HepG2 (cell line): ENCODE measurements around the gene ZPR1. TPM values are rescaled to one million over a fixed set of nuclear protein-coding genes. Genes with fewer than 3 reads are reported as not detected.

Experiments
- ATF7-NPFF ChIP-seq: sonication (generic); formaldehyde crosslinking; IDR thresholded peaks from 2 replicates; pipeline ENCODE4 v1.8.1; 2023; ENCODE audit warnings: mild to moderate bottlenecking, low read depth, missing genetic modification reagents, moderate library complexity
- MLLT10 ChIP-seq: sonication (generic); formaldehyde crosslinking; IDR thresholded peaks from 2 replicates; pipeline ENCODE4 v1.4.0; 2020; ENCODE audit warnings: missing genetic modification reagents
- PITX1 ChIP-seq: sonication (generic); formaldehyde crosslinking; IDR thresholded peaks from 2 replicates; pipeline ENCODE4 v1.5.1; 2020; ENCODE audit warnings: mild to moderate bottlenecking, missing genetic modification reagents
- RCOR2 ChIP-seq: IDR thresholded peaks from 2 replicates; pipeline ENCODE4 v1.6.1; 2016; ENCODE audit warnings: missing biosample characterization, missing genetic modification reagents
- SMAD9 ChIP-seq: sonication (generic); formaldehyde crosslinking; IDR thresholded peaks from 2 replicates; pipeline ENCODE4 v1.5.1; 2020; ENCODE audit warnings: mild to moderate bottlenecking, missing genetic modification reagents
- ZNF253 ChIP-seq: sonication (generic); formaldehyde crosslinking; IDR thresholded peaks from 2 replicates; pipeline ENCODE4 v1.8.0; 2022; ENCODE audit warnings: mild to moderate bottlenecking, missing genetic modification reagents, borderline replicate concordance
- ZNF501 ChIP-seq: sonication (generic); formaldehyde crosslinking; IDR thresholded peaks from 2 replicates; pipeline ENCODE4 v1.5.1; 2020; ENCODE audit warnings: mild to moderate bottlenecking, moderate library complexity, missing genetic modification reagents
- ZSCAN21 ChIP-seq: sonication (generic); formaldehyde crosslinking; IDR thresholded peaks from 2 replicates; pipeline ENCODE4 v1.8.0; 2022; ENCODE audit warnings: mild to moderate bottlenecking, missing genetic modification reagents, moderate library complexity, borderline replicate concordance
- polyA plus RNA-seq, 8 experiments: library from polyadenylated mRNA; depleted of rRNA in 3 of 8; stranded (reverse) in 7 of 8; unstranded in 1 of 8; fragments of >200 nt; fragmentation: Illumina TruSeq in 4 of 8; extraction: Trizol in 4 of 8; gene quantifications; 2 replicates each; pipeline versions ENCODE4 v1.2.1 to v1.2.3, GENCODE V29; 2011 to 2016; ENCODE audit warnings: low read depth in 4 of 8, missing spikeins in 1 of 8, mixed read lengths in 1 of 8; ENCODE audit not compliant: insufficient read depth in 1 of 8
- total RNA-seq, 5 experiments: library from RNA; depleted of rRNA; stranded (reverse); fragments of >200 nt; fragmentation: Illumina TruSeq; extraction: Trizol; gene quantifications; 2 replicates each; pipeline ENCODE4 v1.2.3, GENCODE V29; 2016; ENCODE audit warnings: low read depth in 1 of 5
- TF ChIP-seq, protein P1 (sequence below), 2 experiments: IDR thresholded peaks; 2 replicates each; pipeline ENCODE4 v1.6.1; 2011 to 2012; ENCODE audit warnings: low read length in 2 of 2, borderline replicate concordance in 1 of 2, low read depth in 1 of 2, mild to moderate bottlenecking in 1 of 2, moderate library complexity in 1 of 2
- TF ChIP-seq, protein P2 (sequence below): IDR thresholded peaks from 2 replicates; pipeline ENCODE4 v1.6.1; 2016; ENCODE audit warnings: missing biosample characterization, missing genetic modification reagents, low read depth
- TF ChIP-seq, protein P3 (sequence below), 2 experiments: sonication (generic) in 1 of 2; formaldehyde crosslinking in 1 of 2; IDR thresholded peaks; 2 replicates each; pipeline versions ENCODE4 v1.4.0 to v1.6.1; 2016 to 2020; ENCODE audit warnings: borderline replicate concordance in 1 of 2, low read depth in 1 of 2, mild to moderate bottlenecking in 1 of 2, missing genetic modification reagents in 1 of 2
- TF ChIP-seq, protein P4 (sequence below): sonication (generic); formaldehyde crosslinking; IDR thresholded peaks from 2 replicates; pipeline ENCODE4 v1.5.1; 2020; ENCODE audit warnings: missing genetic modification reagents, mild to moderate bottlenecking, borderline replicate concordance
- TF ChIP-seq, protein P5 (sequence below): sonication (generic); formaldehyde crosslinking; IDR thresholded peaks from 2 replicates; pipeline ENCODE4 v1.5.1; 2020; ENCODE audit warnings: mild to moderate bottlenecking, missing genetic modification reagents, borderline replicate concordance

Gene ZPR1
- total and polyA plus RNA-seq, 2 of the 13 experiments (the other 11 are each of a cell fraction or from before 2014, with no cell fraction given): 40.0 to 79.3 TPM

DNA sequence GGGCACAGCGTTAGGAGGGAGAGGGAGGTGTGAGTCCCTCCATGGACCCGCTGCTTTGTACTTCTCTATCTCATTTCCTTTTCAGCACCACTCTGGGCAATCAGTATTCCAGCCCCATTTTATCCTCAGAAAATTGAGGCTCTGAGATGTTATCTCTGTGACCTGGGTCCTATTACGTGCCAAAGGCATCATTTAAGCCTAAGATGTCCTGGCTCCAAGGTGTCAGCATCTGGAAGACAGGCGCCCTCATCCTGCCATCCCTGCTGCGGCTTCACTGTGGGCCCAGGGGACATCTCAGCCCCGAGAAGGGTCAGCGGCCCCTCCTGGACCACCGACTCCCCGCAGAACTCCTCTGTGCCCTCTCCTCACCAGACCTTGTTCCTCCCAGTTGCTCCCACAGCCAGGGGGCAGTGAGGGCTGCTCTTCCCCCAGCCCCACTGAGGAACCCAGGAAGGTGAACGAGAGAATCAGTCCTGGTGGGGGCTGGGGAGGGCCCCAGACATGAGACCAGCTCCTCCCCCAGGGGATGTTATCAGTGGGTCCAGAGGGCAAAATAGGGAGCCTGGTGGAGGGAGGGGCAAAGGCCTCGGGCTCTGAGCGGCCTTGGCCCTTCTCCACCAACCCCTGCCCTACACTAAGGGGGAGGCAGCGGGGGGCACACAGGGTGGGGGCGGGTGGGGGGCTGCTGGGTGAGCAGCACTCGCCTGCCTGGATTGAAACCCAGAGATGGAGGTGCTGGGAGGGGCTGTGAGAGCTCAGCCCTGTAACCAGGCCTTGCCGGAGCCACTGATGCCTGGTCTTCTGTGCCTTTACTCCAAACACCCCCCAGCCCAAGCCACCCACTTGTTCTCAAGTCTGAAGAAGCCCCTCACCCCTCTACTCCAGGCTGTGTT, 41.1 kb upstream of the ZPR1 start (continued):
- TF ChIP-seq ZNF501 (0 out of 2 replicates have a peak, but pooled peaks have one; percentile 58), MLLT10 (CRISPR knock-in tag) (no peak), SMAD9 (CRISPR knock-in tag) (no peak), PITX1 (peak; percentile 88; the same call in 1 of the 2 replicates), ZSCAN21 (CRISPR knock-in tag) (peak; percentile 89; the same call in 1 of the 2 replicates), RCOR2 (CRISPR knock-in tag) (peak; percentile 43; the same call in 1 of the 2 replicates), ATF7-NPFF (no peak), ZNF253 (CRISPR knock-in tag) (no peak)
- TF ChIP-seq, protein P1, sequence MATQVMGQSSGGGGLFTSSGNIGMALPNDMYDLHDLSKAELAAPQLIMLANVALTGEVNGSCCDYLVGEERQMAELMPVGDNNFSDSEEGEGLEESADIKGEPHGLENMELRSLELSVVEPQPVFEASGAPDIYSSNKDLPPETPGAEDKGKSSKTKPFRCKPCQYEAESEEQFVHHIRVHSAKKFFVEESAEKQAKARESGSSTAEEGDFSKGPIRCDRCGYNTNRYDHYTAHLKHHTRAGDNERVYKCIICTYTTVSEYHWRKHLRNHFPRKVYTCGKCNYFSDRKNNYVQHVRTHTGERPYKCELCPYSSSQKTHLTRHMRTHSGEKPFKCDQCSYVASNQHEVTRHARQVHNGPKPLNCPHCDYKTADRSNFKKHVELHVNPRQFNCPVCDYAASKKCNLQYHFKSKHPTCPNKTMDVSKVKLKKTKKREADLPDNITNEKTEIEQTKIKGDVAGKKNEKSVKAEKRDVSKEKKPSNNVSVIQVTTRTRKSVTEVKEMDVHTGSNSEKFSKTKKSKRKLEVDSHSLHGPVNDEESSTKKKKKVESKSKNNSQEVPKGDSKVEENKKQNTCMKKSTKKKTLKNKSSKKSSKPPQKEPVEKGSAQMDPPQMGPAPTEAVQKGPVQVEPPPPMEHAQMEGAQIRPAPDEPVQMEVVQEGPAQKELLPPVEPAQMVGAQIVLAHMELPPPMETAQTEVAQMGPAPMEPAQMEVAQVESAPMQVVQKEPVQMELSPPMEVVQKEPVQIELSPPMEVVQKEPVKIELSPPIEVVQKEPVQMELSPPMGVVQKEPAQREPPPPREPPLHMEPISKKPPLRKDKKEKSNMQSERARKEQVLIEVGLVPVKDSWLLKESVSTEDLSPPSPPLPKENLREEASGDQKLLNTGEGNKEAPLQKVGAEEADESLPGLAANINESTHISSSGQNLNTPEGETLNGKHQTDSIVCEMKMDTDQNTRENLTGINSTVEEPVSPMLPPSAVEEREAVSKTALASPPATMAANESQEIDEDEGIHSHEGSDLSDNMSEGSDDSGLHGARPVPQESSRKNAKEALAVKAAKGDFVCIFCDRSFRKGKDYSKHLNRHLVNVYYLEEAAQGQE (IDR thresholded peaks at IDR 0.05; ENCODE audit: borderline replicate concordance in 1 of 2, low read depth in 1 of 2, low read length in 2 of 2): 0 out of 4 replicates have a peak, but pooled peaks of 1 of the 2 experiments have one; percentile 51
- TF ChIP-seq, protein P2, sequence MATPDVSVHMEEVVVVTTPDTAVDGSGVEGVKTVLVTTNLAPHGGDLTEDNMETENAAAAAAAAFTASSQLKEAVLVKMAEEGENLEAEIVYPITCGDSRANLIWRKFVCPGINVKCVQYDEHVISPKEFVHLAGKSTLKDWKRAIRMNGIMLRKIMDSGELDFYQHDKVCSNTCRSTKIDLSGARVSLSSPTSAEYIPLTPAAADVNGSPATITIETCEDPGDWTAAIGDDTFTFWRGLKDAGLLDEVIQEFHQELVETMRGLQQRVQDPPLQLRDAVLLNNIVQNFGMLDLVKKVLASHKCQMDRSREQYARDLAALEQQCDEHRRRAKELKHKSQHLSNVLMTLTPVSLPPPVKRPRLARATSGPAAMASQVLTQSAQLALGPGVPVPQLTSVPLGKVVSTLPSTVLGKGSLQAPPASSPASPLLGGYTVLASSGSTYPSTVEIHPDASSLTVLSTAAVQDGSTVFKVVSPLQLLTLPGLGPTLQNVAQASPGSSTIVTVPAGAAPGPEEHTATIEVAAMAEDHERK (CRISPR knock-in tag): no peak
- TF ChIP-seq, protein P3, sequence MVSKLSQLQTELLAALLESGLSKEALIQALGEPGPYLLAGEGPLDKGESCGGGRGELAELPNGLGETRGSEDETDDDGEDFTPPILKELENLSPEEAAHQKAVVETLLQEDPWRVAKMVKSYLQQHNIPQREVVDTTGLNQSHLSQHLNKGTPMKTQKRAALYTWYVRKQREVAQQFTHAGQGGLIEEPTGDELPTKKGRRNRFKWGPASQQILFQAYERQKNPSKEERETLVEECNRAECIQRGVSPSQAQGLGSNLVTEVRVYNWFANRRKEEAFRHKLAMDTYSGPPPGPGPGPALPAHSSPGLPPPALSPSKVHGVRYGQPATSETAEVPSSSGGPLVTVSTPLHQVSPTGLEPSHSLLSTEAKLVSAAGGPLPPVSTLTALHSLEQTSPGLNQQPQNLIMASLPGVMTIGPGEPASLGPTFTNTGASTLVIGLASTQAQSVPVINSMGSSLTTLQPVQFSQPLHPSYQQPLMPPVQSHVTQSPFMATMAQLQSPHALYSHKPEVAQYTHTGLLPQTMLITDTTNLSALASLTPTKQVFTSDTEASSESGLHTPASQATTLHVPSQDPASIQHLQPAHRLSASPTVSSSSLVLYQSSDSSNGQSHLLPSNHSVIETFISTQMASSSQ (IDR thresholded peaks at IDR 0.05; ENCODE audit: low read depth): peak; percentile 41; the same call in 1 of the 2 replicates
- TF ChIP-seq, protein P3 (CRISPR knock-in tag; IDR thresholded peaks at IDR 0.05; ENCODE audit: borderline replicate concordance): peak; percentile 82
- TF ChIP-seq, protein P4, sequence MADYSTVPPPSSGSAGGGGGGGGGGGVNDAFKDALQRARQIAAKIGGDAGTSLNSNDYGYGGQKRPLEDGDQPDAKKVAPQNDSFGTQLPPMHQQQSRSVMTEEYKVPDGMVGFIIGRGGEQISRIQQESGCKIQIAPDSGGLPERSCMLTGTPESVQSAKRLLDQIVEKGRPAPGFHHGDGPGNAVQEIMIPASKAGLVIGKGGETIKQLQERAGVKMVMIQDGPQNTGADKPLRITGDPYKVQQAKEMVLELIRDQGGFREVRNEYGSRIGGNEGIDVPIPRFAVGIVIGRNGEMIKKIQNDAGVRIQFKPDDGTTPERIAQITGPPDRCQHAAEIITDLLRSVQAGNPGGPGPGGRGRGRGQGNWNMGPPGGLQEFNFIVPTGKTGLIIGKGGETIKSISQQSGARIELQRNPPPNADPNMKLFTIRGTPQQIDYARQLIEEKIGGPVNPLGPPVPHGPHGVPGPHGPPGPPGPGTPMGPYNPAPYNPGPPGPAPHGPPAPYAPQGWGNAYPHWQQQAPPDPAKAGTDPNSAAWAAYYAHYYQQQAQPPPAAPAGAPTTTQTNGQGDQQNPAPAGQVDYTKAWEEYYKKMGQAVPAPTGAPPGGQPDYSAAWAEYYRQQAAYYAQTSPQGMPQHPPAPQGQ (CRISPR knock-in tag): no peak
- TF ChIP-seq, protein P5, sequence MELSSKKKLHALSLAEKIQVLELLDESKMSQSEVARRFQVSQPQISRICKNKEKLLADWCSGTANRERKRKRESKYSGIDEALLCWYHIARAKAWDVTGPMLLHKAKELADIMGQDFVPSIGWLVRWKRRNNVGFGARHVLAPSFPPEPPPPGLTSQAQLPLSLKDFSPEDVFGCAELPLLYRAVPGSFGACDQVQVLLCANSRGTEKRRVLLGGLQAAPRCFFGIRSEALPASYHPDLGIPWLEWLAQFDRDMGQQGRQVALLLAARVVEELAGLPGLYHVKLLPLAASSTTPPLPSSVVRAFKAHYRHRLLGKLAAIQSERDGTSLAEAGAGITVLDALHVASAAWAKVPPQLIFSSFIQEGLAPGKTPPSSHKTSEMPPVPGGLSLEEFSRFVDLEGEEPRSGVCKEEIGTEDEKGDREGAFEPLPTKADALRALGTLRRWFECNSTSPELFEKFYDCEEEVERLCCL (CRISPR knock-in tag): no peak
